GM12865 (cell line): ENCODE measurements around the gene GPRC5B.
A peak's percentile ranks its signal among the peaks of the same experiment; 100 is the strongest.

Experiments
- DNase-seq: peaks from one replicate; pipeline ENCODE4 v3.0.0; 2010; ENCODE audit warnings: low read depth
- H3K4me3 ChIP-seq: 2 replicates; pipeline ENCODE4 v1.5.1; 2011; ENCODE audit warnings: mild to moderate bottlenecking, low read depth, low read length, control low read depth
- TF ChIP-seq, protein P1 (sequence below): IDR thresholded peaks from 2 replicates; pipeline ENCODE4 v1.5.1; 2011; ENCODE audit warnings: low read length, control low read depth, low read depth, inconsistent platforms; ENCODE audit not compliant: insufficient read depth; ENCODE audit errors: missing control alignments

The GPRC5B gene

DNA sequence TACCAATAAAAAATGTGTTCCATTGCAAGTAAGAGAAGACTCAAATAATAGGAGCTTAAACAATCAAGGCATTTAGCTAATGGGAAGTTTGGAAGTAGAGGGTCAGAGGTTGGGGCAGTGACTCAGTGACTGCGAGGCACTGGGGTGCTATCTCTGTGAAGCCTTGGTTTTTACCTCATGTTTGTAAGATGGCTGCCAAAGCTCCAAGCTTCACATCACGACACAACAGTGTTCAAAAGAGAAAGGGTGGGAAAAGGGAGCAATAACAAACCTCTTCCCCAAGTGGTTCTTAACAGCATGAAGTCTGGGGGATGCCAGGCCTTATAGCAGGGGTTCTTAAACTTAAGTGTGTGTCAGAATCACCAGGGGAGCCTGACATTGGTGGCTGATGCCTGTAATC lies 26.6 kb upstream of the GPRC5B start:
- TF ChIP-seq, protein P1, sequence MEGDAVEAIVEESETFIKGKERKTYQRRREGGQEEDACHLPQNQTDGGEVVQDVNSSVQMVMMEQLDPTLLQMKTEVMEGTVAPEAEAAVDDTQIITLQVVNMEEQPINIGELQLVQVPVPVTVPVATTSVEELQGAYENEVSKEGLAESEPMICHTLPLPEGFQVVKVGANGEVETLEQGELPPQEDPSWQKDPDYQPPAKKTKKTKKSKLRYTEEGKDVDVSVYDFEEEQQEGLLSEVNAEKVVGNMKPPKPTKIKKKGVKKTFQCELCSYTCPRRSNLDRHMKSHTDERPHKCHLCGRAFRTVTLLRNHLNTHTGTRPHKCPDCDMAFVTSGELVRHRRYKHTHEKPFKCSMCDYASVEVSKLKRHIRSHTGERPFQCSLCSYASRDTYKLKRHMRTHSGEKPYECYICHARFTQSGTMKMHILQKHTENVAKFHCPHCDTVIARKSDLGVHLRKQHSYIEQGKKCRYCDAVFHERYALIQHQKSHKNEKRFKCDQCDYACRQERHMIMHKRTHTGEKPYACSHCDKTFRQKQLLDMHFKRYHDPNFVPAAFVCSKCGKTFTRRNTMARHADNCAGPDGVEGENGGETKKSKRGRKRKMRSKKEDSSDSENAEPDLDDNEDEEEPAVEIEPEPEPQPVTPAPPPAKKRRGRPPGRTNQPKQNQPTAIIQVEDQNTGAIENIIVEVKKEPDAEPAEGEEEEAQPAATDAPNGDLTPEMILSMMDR: no peak
- DNase-seq: no peak
- H3K4me3 ChIP-seq: no peak overlapping the region

DNA sequence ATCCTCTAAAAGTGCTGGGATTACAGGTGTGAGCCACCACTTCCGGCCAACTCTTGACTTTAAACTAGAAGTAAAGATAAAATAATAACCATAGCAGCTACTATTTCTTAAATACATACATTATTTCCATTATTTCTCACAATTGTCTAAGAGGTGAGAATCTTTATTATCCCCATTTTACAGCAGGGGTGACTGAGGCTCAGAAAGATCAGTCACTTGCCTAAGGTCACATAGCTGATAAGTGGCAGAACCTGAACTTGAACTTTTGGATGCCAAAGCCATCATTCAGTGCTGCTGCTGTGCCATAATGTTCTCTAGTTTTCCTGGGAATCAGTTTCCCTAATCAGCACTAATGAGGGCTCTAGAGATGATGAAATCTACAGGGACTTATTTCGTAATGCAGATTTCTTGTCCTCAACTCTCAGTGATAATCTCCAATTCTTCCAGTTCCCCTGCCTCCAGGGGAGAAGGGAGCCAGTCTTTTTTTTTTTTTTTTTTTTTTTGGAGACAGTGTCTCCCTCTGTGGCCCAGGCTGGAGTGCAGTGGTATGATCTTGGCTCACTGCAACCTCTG lies 25.2 kb upstream of the GPRC5B start:
- DNase-seq: no peak
- TF ChIP-seq, protein P1: no peak
- no peak overlapping the region for H3K4me3 ChIP-seq

DNA sequence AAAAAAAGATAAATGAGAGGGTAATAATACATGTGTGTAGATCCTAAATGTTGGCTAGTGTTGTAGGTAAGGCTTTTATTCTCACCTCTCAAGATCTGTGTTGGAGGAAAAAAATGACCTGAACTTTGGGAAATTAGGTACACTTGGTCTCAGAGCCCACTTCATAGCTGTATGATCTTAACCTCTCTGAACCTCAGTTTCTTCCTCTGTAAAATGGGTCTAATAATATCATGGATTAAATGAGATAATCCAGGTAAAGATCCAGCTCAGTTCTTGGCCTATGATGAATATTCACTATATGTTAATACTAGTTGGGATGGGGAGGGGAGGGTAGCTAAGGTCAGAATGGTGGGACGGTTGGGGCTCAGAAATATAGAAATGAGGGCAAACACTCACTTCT lies 24.3 kb upstream of the GPRC5B start:
- DNase-seq: no peak
- TF ChIP-seq, protein P1: no peak
- H3K4me3 ChIP-seq: no peak overlapping the region

DNA sequence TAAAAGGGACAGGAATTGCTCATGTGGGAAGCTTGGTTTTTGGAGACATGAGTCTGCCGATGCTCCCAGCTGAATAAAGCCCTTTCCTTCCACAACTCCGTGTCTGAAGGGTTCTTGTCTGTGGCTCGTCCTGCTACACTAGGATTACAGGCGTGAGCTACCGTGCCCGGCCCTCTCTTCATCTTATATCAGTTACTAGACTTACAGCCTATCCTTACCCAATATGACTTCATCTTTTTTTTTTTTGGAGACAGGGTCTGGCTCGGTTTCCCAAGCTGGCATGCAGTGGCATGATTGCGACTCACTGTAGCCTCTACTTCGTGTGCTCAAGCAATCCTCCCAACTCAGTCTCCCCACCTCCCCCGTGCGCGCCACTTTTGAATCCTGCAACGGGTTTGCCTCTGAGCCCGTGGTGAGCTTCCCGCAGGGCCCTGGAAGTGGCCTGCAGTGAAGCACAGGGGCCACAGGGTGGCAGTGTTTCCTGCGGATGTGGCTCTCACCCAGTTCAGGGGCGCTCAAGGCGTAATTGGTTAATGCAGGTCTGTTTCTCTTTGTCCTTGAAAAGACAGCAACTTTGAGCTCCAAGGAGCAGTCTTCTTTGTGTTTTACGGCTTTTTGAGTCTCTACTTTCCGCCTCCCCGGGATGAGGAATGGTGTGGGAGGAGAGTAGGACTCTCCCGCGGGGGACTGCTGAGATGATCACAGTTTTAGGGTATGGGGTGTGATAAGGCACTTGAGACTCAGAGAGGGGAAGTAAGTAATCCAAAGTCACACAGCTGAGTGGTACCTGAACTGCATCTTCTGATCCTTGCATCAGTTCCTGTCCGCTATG lies 22.7 kb upstream of the GPRC5B start:
- TF ChIP-seq, protein P1: peak; percentile 98
- H3K4me3 ChIP-seq: no peak overlapping the region
- peak; percentile 77 for DNase-seq

DNA sequence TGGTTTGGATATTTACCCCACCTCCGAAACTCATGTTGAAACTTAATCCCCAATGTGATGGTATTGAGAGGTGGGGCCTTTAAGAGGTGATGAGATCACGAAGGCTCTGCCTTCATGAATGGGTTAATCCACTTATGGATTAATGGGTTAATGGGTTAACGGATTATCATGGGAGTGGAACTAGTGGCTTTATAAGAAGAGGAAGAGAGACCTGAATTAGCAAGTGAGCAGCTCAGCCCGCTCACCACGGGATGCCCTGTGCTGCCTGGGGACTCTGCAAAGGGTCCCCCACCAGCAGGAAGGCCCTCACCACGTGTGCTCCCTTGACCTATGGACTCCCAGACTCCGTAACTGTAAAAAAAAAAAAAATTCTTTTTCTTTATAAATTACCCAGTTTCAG lies 16.5 kb upstream of the GPRC5B start:
- no peak for DNase-seq
- TF ChIP-seq, protein P1: no peak

DNA sequence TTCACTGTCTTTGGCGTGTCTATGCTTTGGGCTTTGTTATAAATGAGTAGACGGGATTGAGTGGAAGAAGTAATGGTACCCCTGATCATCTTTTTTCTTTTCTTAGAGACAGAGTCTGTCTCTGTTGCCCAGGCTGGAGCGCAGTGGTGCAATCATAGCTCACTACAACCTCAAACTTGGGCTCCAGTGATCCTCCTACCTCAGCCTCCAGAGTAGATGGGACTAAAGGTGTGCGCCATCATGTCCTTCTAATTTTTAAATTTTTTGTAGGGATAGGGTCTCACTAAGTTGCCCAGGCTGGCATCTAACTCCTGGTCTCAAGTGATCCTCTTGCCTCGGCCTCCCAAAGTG lies 14.9 kb upstream of the GPRC5B start:
- no peak for DNase-seq
- TF ChIP-seq, protein P1: no peak
- H3K4me3 ChIP-seq: no peak overlapping the region

More for the DNA sequence above, 16.5 kb upstream of the GPRC5B start:
- H3K4me3 ChIP-seq: no peak overlapping the region
